DND-41 (cell line): Measurements from ENCODE around the gene C1QTNF12.

ENCODE experiments used
- CTCF ChIP-seq: IDR thresholded peaks from 2 replicates; pipeline ENCODE4 v1.5.1; 2012; ENCODE audit warnings: borderline replicate concordance, low read length, moderate library complexity, mild to moderate bottlenecking; ENCODE audit not compliant: poor library complexity, severe bottlenecking; ENCODE audit errors: extremely low read depth
- EZH2 ChIP-seq: IDR thresholded peaks from 3 replicates; pipeline ENCODE4 v1.6.1; 2012; ENCODE audit warnings: borderline replicate concordance, low read depth, mild to moderate bottlenecking, moderate library complexity, low read length, inconsistent platforms; ENCODE audit not compliant: severe bottlenecking

- no peak for TF ChIP-seq CTCF
- TF ChIP-seq EZH2, result no peak
These were observed 7.3 kb downstream of the C1QTNF12 start for GRCh38 chr1:1239227-1239613.
